Stomach (tissue), 9 donors: Measurements from ENCODE around the gene TNFRSF1A. TPM values are rescaled to one million over a fixed set of nuclear protein-coding genes. Genes with fewer than 3 reads are reported as not detected.

Experiments
- DNase-seq, 2 donors: peaks; one replicate each; pipeline versions ENCODE4 v3.0.0 to v3.0.0-alpha.2; 2013 to 2019
- H3K27ac ChIP-seq, 5 donors: fragments of 200-600 bp in 4 of 5; sonication (generic) in 4 of 5; one replicate each; pipeline ENCODE4 v1.5.1; 2013 to 2019; ENCODE audit warnings: mild to moderate bottlenecking in 1 of 5, moderate library complexity in 1 of 5
- H3K27me3 ChIP-seq, 3 donors: fragments of 200-600 bp; sonication (generic); one replicate each; pipeline ENCODE4 v1.5.1; 2017 to 2019; ENCODE audit warnings: mixed run types in 1 of 3
- H3K36me3 ChIP-seq, 4 donors: fragments of 200-600 bp; sonication (generic); 1 replicate in 3 of 4; 2 replicates in 1 of 4; pipeline ENCODE4 v1.5.1; 2016 to 2019
- H3K4me1 ChIP-seq, 4 donors: fragments of 200-600 bp; sonication (generic); one replicate each; pipeline ENCODE4 v1.5.1; 2016 to 2019
- H3K4me3 ChIP-seq, 4 donors: fragments of 200-600 bp; sonication (generic) in 3 of 4; one replicate each; pipeline ENCODE4 v1.5.1; 2016 to 2019; ENCODE audit warnings: mild to moderate bottlenecking in 1 of 4
- H3K9me3 ChIP-seq, 4 donors: fragments of 200-600 bp; sonication (generic); one replicate each; pipeline ENCODE4 v1.5.1; 2016 to 2019
- CTCF ChIP-seq, 7 experiments: fragments of 450-650 bp in 4 of 7; fragments of 200-600 bp in 3 of 7; sonication (generic) in 3 of 7; IDR thresholded peaks; one replicate each; pipeline ENCODE4 v1.5.1; 2016 to 2019; ENCODE audit warnings: antibody characterized with exemption in 7 of 7, control low read depth in 2 of 7, mild to moderate bottlenecking in 1 of 7
- EP300 ChIP-seq: sonication (generic); formaldehyde crosslinking; IDR thresholded peaks from one replicate; pipeline ENCODE4 v1.6.1; 2017; ENCODE audit warnings: antibody characterized with exemption
- POLR2A ChIP-seq, 4 donors: fragments of 450-650 bp; IDR thresholded peaks; one replicate each; pipeline ENCODE4 v1.6.1; 2016; ENCODE audit warnings: antibody characterized with exemption in 4 of 4, control low read depth in 2 of 4, mild to moderate bottlenecking in 1 of 4, moderate library complexity in 1 of 4
- POLR2AphosphoS5 ChIP-seq, 3 donors: sonication (generic); formaldehyde crosslinking; IDR thresholded peaks; one replicate each; pipeline ENCODE4 v1.6.1; 2016; ENCODE audit warnings: antibody characterized with exemption in 3 of 3
- WGBS, 5 donors: extraction: QIAGEN DNeasy Blood & Tissue Kit in 3 of 5; methylation state at CpG; one replicate each; pipeline versions ENCODE4 v1.1.5 to v1.1.7; 2013 to 2018; 5-methylcytosine and 5-hydroxymethylcytosine counted together
- intact Hi-C: fragments of 100-400 bp; cut with DNase I; formaldehyde crosslinking; loops from one replicate; pipeline ENCODE4 v1.15.1; 2023; ENCODE audit warnings: low total_unique reads
- polyA plus RNA-seq, 3 donors: library from polyadenylated mRNA; stranded (reverse); fragments of 200-250 nt; gene quantifications; one replicate each; pipeline ENCODE4 v1.2.3, GENCODE V29; 2013
- total RNA-seq, 5 donors: library from RNA; depleted of rRNA; stranded (reverse); fragments of >200 nt; gene quantifications; one replicate each; pipeline versions ENCODE4 v1.1.0 to v1.2.3, GENCODE V29; 2014 to 2016
- donor health status: healthy with polysubstance abuse.
- donor health status: Bipolar disorder and iron deficiency.
- donor health status: healthy.

Gene TNFRSF1A
- total and polyA plus RNA-seq, 8 donors, result 35.2 to 432 (median 102) TPM

GRCh38 chr12:6355491-6356373, 13.9 kb upstream of the TNFRSF1A start:
- Histone ChIP-seq H3K4me3 (no peak overlapping the region), H3K9me3 (no peaks in the 10 kb centered on the region), H3K4me1 (peaks cover 4 to 39% (median 6%) of the 10 kb centered on the region in 4 donors), H3K36me3 (peaks cover 0 to 66% (median 32%) of the 10 kb centered on the region in 4 donors), H3K27ac (peak overlapping the region in 1 of 5 donors; percentile 35), H3K27me3 (no peaks in the 10 kb centered on the region)
- TF ChIP-seq CTCF (IDR thresholded peaks at IDR 0.05) (no peak), EP300 (no peak), POLR2AphosphoS5 (IDR thresholded peaks at IDR 0.05) (no peak), POLR2A (IDR thresholded peaks at IDR 0.05) (no peak)
- WGBS, 5 donors, result 69 to 77% (median 73%) methylated on average over 8 of the region's 8 CpGs
- intact Hi-C loops, result no loop called here
- peak in 1 of 2 donors; percentile 25 for DNase-seq

GRCh38 chr12:6354495-6355393, 12.9 kb upstream of the TNFRSF1A start:
- WGBS, 5 donors, result 80 to 90% (median 88%) methylated on average over 9 to 10 of the region's 10 CpGs
- Histone ChIP-seq H3K27me3 (no peaks in the 10 kb centered on the region), H3K27ac (no peak overlapping the region), H3K9me3 (no peaks in the 10 kb centered on the region), H3K36me3 (peaks cover 0 to 56% (median 26%) of the 10 kb centered on the region in 4 donors), H3K4me1 (peaks cover 0 to 36% (median 5%) of the 10 kb centered on the region in 4 donors), H3K4me3 (no peak overlapping the region)
- TF ChIP-seq EP300 (no peak), POLR2A (IDR thresholded peaks at IDR 0.05) (no peak), CTCF (IDR thresholded peaks at IDR 0.05) (no peak)
- intact Hi-C loops, result no loop called here
- DNase-seq, result peak in 1 of 2 donors; percentile 18

- Histone ChIP-seq H3K9me3 (no peaks in the 10 kb centered on the region), H3K36me3 (peaks cover 0 to 57% (median 27%) of the 10 kb centered on the region in 4 donors), H3K27me3 (no peaks in the 10 kb centered on the region), H3K4me3 (no peak overlapping the region), H3K4me1 (peaks cover 11 to 54% (median 16%) of the 10 kb centered on the region in 4 donors), H3K27ac (peak overlapping the region; percentile 33 to 65 (median 56))
- 44 to 73% (median 69%) methylated on average over 9 of the region's 9 CpGs for WGBS, 5 donors
- TF ChIP-seq POLR2A (IDR thresholded peaks at IDR 0.05), result no peak
- TF ChIP-seq CTCF (IDR thresholded peaks at IDR 0.05), result no peak
- DNase-seq, result peak in 1 of 2 donors; percentile 40
- intact Hi-C loops, result no loop called here
Measured at GRCh38 chr12:6352193-6353173, 10.6 kb upstream of the TNFRSF1A start.
